ENCODE results near the gene PLPPR3.

PLPPR3 gene

DNA sequence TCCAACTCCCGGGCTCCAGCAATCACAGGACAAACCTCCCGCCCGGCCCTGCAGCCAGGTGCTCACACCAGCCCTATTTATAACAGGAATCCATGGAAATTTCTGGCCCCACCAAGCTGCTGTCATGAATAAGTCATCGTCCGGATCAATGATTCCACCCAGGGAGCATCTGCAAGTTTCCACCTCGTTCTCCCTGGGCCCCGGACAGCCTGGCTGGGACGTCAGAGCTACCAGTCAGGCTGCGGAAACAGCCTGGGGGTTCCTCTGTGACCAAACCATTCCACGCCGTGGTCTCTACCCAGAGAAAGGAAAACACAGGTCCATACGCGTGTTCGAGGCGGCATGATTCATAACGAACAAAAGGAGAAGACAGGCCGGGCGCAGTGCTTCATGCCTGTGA, 45.2 kb downstream of the PLPPR3 start:
- Histone ChIP-seq H3K9ac (ENCODE audit: low read depth, low read length) (no peak overlapping the region), H3K9me3 (ENCODE audit: control insufficient read depth, insufficient read depth, low read length) (no peaks in the 10 kb centered on the region), H3K36me3 (ENCODE audit: insufficient read depth, low read length) (no peaks in the 10 kb centered on the region), H3K4me1 (ENCODE audit: insufficient read depth, low read length) (0 out of 2 replicates have a peak, but pooled peaks cover 2% of the 10 kb centered on the region)

GRCh38 chr19:772730-773436, 48.9 kb downstream of the PLPPR3 start:
- Histone ChIP-seq H3K4me1 (ENCODE audit: insufficient read depth, low read length) (0 out of 2 replicates have a peak, but pooled peaks cover 2% of the 10 kb centered on the region), H3K36me3 (ENCODE audit: insufficient read depth, low read length) (no peaks in the 10 kb centered on the region), H3K9ac (ENCODE audit: low read depth, low read length) (no peak overlapping the region), H3K9me3 (ENCODE audit: control insufficient read depth, insufficient read depth, low read length) (no peaks in the 10 kb centered on the region)

- H3K36me3 ChIP-seq (ENCODE audit: insufficient read depth, low read length), result no peaks in the 10 kb centered on the region
- H3K4me1 ChIP-seq (ENCODE audit: insufficient read depth, low read length), result 0 out of 2 replicates have a peak, but pooled peaks cover 2% of the 10 kb centered on the region
- no peaks in the 10 kb centered on the region for H3K9me3 ChIP-seq (ENCODE audit: control insufficient read depth, insufficient read depth, low read length)
- H3K9ac ChIP-seq (ENCODE audit: low read depth, low read length), result no peak overlapping the region
These were observed 49.7 kb downstream of the PLPPR3 start for GRCh38 chr19:772063-772462.

GRCh38 chr19:771332-771785, 50.4 kb downstream of the PLPPR3 start:
- Histone ChIP-seq H3K4me1 (ENCODE audit: insufficient read depth, low read length) (0 out of 2 replicates have a peak, but pooled peaks cover 2% of the 10 kb centered on the region), H3K9ac (ENCODE audit: low read depth, low read length) (no peak overlapping the region), H3K9me3 (ENCODE audit: control insufficient read depth, insufficient read depth, low read length) (no peaks in the 10 kb centered on the region), H3K36me3 (ENCODE audit: insufficient read depth, low read length) (no peaks in the 10 kb centered on the region)

DNA sequence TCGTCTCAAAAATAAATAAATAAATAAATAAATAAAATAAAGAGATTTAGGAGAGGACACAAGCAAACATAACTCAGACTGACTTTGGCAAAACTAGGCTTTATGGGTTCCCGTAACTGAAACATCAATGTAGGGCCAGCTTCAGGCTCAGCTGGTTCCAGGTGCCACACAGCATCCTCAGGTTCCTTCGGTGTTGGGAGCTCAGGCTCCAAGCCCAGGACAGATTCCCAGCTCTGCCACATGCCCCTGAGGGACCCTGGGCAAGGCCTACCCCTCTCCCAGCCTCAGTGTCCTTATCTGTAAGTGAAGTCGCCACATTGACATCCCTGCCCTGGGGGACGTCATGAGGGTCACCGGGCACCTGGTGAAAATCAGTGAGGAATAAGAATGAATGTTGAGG, 52.1 kb downstream of the PLPPR3 start:
- no peaks in the 10 kb centered on the region for H3K36me3 ChIP-seq (ENCODE audit: insufficient read depth, low read length)
- H3K9me3 ChIP-seq (ENCODE audit: control insufficient read depth, insufficient read depth, low read length), result no peaks in the 10 kb centered on the region
- H3K4me1 ChIP-seq (ENCODE audit: insufficient read depth, low read length), result 0 out of 2 replicates have a peak, but pooled peaks cover 2% of the 10 kb centered on the region
- no peak overlapping the region for H3K9ac ChIP-seq (ENCODE audit: low read depth, low read length)

- Histone ChIP-seq H3K9me3 (ENCODE audit: control insufficient read depth, insufficient read depth, low read length) (no peaks in the 10 kb centered on the region), H3K4me1 (ENCODE audit: insufficient read depth, low read length) (0 out of 2 replicates have a peak, but pooled peaks cover 2% of the 10 kb centered on the region), H3K36me3 (ENCODE audit: insufficient read depth, low read length) (no peaks in the 10 kb centered on the region), H3K9ac (ENCODE audit: low read depth, low read length) (no peak overlapping the region)
These were observed 53.3 kb downstream of the PLPPR3 start for GRCh38 chr19:768424-768823.

- Histone ChIP-seq H3K36me3 (ENCODE audit: insufficient read depth, low read length) (no peaks in the 10 kb centered on the region), H3K4me1 (ENCODE audit: insufficient read depth, low read length) (no peaks in the 10 kb centered on the region), H3K9me3 (ENCODE audit: control insufficient read depth, insufficient read depth, low read length) (no peaks in the 10 kb centered on the region)
These were observed 56.5 kb downstream of the PLPPR3 start for GRCh38 chr19:765179-765738.

GRCh38 chr19:764301-764700, 57.5 kb downstream of the PLPPR3 start:
- H3K36me3 ChIP-seq (ENCODE audit: insufficient read depth, low read length), result no peaks in the 10 kb centered on the region
- no peak overlapping the region for H3K9ac ChIP-seq (ENCODE audit: low read depth, low read length)
- no peaks in the 10 kb centered on the region for H3K9me3 ChIP-seq (ENCODE audit: control insufficient read depth, insufficient read depth, low read length)
- no peaks in the 10 kb centered on the region for H3K4me1 ChIP-seq (ENCODE audit: insufficient read depth, low read length)

More at GRCh38 chr19:765179-765738, 56.5 kb downstream of the PLPPR3 start:
- H3K9ac ChIP-seq (ENCODE audit: low read depth, low read length), result no peak overlapping the region

DNA sequence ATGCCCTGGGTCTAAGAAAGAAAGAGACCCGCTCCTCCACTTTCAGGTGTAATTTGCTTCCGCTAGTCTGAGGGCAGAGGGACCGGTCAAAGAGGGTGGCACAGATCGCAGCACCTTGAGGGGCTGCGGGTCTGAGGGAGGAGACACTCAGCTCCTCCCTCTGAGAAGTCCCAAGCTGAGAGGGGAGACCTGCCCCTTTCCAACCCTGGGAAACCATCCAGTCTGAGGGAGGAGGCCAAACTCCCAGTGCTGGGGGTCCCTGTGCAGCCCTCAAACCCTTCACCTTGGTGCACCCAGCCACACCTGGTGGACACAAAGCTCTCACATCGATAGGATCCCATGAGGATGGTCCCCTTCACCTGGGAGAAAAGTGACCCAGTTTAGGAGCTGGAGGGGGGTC, 57.9 kb downstream of the PLPPR3 start:
- H3K9me3 ChIP-seq (ENCODE audit: control insufficient read depth, insufficient read depth, low read length), result no peaks in the 10 kb centered on the region
- H3K4me1 ChIP-seq (ENCODE audit: insufficient read depth, low read length), result no peaks in the 10 kb centered on the region
- H3K9ac ChIP-seq (ENCODE audit: low read depth, low read length), result no peak overlapping the region
- H3K36me3 ChIP-seq (ENCODE audit: insufficient read depth, low read length), result no peaks in the 10 kb centered on the region

DNA sequence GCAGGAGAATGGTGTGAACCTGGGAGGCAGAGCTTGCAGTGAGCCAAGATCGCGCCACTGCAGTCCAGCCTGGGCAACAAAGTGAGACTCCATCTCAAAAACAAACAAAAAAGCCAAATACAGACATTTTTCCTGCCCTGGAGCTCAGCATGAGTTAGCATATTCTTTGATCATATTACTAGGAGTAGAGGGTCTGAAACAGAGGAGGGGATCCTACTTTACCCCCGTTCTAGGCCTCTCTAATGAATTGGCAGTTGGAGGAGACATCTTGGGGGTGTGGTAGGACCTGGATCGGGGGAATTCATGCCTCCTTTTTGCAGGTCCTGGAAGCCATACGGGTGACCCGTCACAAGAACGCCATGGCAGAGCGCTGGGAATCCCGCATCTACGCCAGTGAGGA, 58.6 kb downstream of the PLPPR3 start:
- no peaks in the 10 kb centered on the region for H3K4me1 ChIP-seq (ENCODE audit: insufficient read depth, low read length)
- no peak overlapping the region for H3K9ac ChIP-seq (ENCODE audit: low read depth, low read length)

More for the DNA sequence above, 58.6 kb downstream of the PLPPR3 start:
- H3K9me3 ChIP-seq (ENCODE audit: control insufficient read depth, insufficient read depth, low read length), result peaks cover under 1% of the 10 kb centered on the region; the same call in 1 of the 2 replicates
- no peaks in the 10 kb centered on the region for H3K36me3 ChIP-seq (ENCODE audit: insufficient read depth, low read length)

All from ES-I3 (cell line).